Small intestine (tissue), 7 donors: ENCODE measurements around the gene TUBB4B. TPM values are rescaled to one million over a fixed set of nuclear protein-coding genes. Genes with fewer than 3 reads are reported as not detected.

Experiments used
- DNase-seq, 2 donors: peaks; one replicate each; pipeline versions ENCODE4 v3.0.0 to v3.0.0-alpha.2; 2013
- FAIRE-seq: peaks from 2 replicates; lab custom pipeline; 2012; peaks lifted over from hg19 to GRCh38; lab: Jason Lieb, UNC
- H3K27ac ChIP-seq, 3 donors: one replicate each; pipeline ENCODE4 v1.5.1; 2013; ENCODE audit warnings: low read length in 2 of 3, mild to moderate bottlenecking in 2 of 3, control low read depth in 1 of 3, inconsistent platforms in 1 of 3, low read depth in 1 of 3, moderate library complexity in 1 of 3
- H3K27me3 ChIP-seq, 3 donors: one replicate each; pipeline ENCODE4 v1.6.1; 2013; ENCODE audit warnings: low read length in 3 of 3, inconsistent platforms in 1 of 3; ENCODE audit not compliant: control insufficient read depth in 3 of 3, insufficient read depth in 3 of 3
- H3K36me3 ChIP-seq, 3 donors: one replicate each; pipeline ENCODE4 v1.6.1; 2013; ENCODE audit warnings: low read length in 3 of 3, inconsistent platforms in 1 of 3, low read depth in 1 of 3, mild to moderate bottlenecking in 1 of 3, moderate library complexity in 1 of 3; ENCODE audit not compliant: control insufficient read depth in 3 of 3, insufficient read depth in 2 of 3
- H3K4me1 ChIP-seq, 3 donors: one replicate each; pipeline ENCODE4 v1.6.1; 2013; ENCODE audit warnings: low read length in 2 of 3, inconsistent platforms in 1 of 3, low read depth in 1 of 3, mild to moderate bottlenecking in 1 of 3, moderate library complexity in 1 of 3; ENCODE audit not compliant: control insufficient read depth in 3 of 3, insufficient read depth in 2 of 3
- H3K4me3 ChIP-seq, 3 donors: one replicate each; pipeline ENCODE4 v1.5.1; 2013; ENCODE audit warnings: low read length in 3 of 3, control low read depth in 1 of 3, inconsistent platforms in 1 of 3, low read depth in 1 of 3, mild to moderate bottlenecking in 1 of 3, moderate library complexity in 1 of 3
- H3K9me3 ChIP-seq, 2 donors: one replicate each; pipeline ENCODE4 v1.6.1; 2013; ENCODE audit warnings: low read depth in 1 of 2, low read length in 1 of 2; ENCODE audit not compliant: control insufficient read depth in 2 of 2, insufficient read depth in 1 of 2
- WGBS, 3 donors: extraction: QIAGEN DNeasy Blood & Tissue Kit; methylation state at CpG; one replicate each; pipeline ENCODE4 v1.1.7; 2013; 5-methylcytosine and 5-hydroxymethylcytosine counted together
- polyA plus RNA-seq, 4 donors: library from polyadenylated mRNA; stranded (reverse) in 3 of 4; unstranded in 1 of 4; fragments of 200-250 nt in 3 of 4; fragments of 120-200 nt in 1 of 4; gene quantifications; one replicate each; pipeline versions ENCODE4 v1.2.1 to v1.2.3, GENCODE V29; 2013
- donor health status: healthy with polysubstance abuse.
- donor health status: control.
- donor health status: control.
- donor health status: Bipolar disorder and iron deficiency.
- donor health status: healthy.

TUBB4B gene
- polyA plus RNA-seq, 4 donors = 365 to 445 (median 372) TPM

- H3K4me3 ChIP-seq = no peak overlapping the region
- 71 to 79% (median 73%) methylated on average over 20 of the region's 20 CpGs for WGBS, 3 donors
- no peak overlapping the region for H3K27ac ChIP-seq
- peaks cover 0 to 32% (median 4%) of the 10 kb centered on the region in 3 donors for H3K4me1 ChIP-seq
- H3K9me3 ChIP-seq = no peaks in the 10 kb centered on the region
- no peak for FAIRE-seq
- peaks cover 3 to 20% (median 6%) of the 10 kb centered on the region in 3 donors for H3K36me3 ChIP-seq
- DNase-seq = no peak
- H3K27me3 ChIP-seq = no peaks in the 10 kb centered on the region
These were observed 6.2 kb downstream of the TUBB4B start for GRCh38 chr9:137247135-137247915.

GRCh38 chr9:137247916-137248175 lies 6.8 kb downstream of the TUBB4B start:
- Histone ChIP-seq H3K4me1 (peaks cover 0 to 32% (median 1%) of the 10 kb centered on the region in 3 donors), H3K4me3 (no peak overlapping the region), H3K9me3 (no peaks in the 10 kb centered on the region), H3K27me3 (no peaks in the 10 kb centered on the region), H3K36me3 (peaks cover 2 to 15% (median 2%) of the 10 kb centered on the region in 3 donors), H3K27ac (no peak overlapping the region)
- FAIRE-seq = no peak
- WGBS, 3 donors = 79 to 86% (median 85%) methylated on average over 6 of the region's 6 CpGs
- DNase-seq = no peak

- no peak for DNase-seq
- no peaks in the 10 kb centered on the region for H3K9me3 ChIP-seq
- no peaks in the 10 kb centered on the region for H3K27me3 ChIP-seq
- 47 to 61% (median 54%) methylated on average over 14 to 18 of the region's 18 CpGs for WGBS, 3 donors
- H3K4me1 ChIP-seq = peaks cover 0 to 24% (median 3%) of the 10 kb centered on the region in 3 donors
- no peak overlapping the region for H3K27ac ChIP-seq
- FAIRE-seq = no peak
- H3K4me3 ChIP-seq = no peak overlapping the region
- no peaks in the 10 kb centered on the region for H3K36me3 ChIP-seq
These were observed 9.5 kb downstream of the TUBB4B start for GRCh38 chr9:137250329-137251193.

- WGBS, 3 donors = 65 to 78% (median 68%) methylated on average over 2 to 4 of the region's 4 CpGs
- Histone ChIP-seq H3K4me1 (peaks cover 3 to 26% (median 4%) of the 10 kb centered on the region in 3 donors), H3K27me3 (no peaks in the 10 kb centered on the region), H3K36me3 (peaks cover 0 to 2% (median 0%) of the 10 kb centered on the region in 3 donors), H3K9me3 (no peaks in the 10 kb centered on the region), H3K27ac (no peak within 1 kb of the TSS), H3K4me3 (no peak within 1 kb of the TSS)
- FAIRE-seq = no peak
- no peak for DNase-seq
These were observed 10.0 kb downstream of the TUBB4B start, which contains the start of gene STPG3 for GRCh38 chr9:137251194-137251461. Gene STPG3 (plus strand): TSS chr9:137251286. CDS start chr9:137251287, 1 bp downstream.

- Histone ChIP-seq H3K9me3 (no peaks in the 10 kb centered on the region), H3K4me3 (no peak overlapping the region), H3K27ac (no peak overlapping the region), H3K4me1 (peaks cover 7 to 31% (median 8%) of the 10 kb centered on the region in 3 donors), H3K27me3 (no peaks in the 10 kb centered on the region), H3K36me3 (peaks cover 0 to 7% (median 0%) of the 10 kb centered on the region in 3 donors)
- 76 to 85% (median 84%) methylated on average over 16 to 22 of the region's 22 CpGs for WGBS, 3 donors
- FAIRE-seq = no peak
- DNase-seq = no peak
These were observed 10.6 kb downstream of the TUBB4B start for GRCh38 chr9:137251490-137252268.

- DNase-seq = peak; percentile 60 to 83
These were observed 11.7 kb downstream of the TUBB4B start for GRCh38 chr9:137252555-137253506.

GRCh38 chr9:137253717-137254623 lies 12.9 kb downstream of the TUBB4B start:
- no peak for FAIRE-seq
- 20 to 55% (median 45%) methylated on average over 20 to 21 of the region's 21 CpGs for WGBS, 3 donors
- peaks cover 8 to 32% (median 8%) of the 10 kb centered on the region in 3 donors for H3K4me1 ChIP-seq
- peak overlapping the region; percentile 66 to 92 (median 92) for H3K4me3 ChIP-seq
- peak; percentile 69 to 79 for DNase-seq
- peaks cover 0 to 27% (median 3%) of the 10 kb centered on the region in 3 donors for H3K36me3 ChIP-seq
- no peaks in the 10 kb centered on the region for H3K9me3 ChIP-seq
- peak overlapping the region; percentile 79 to 92 (median 89) for H3K27ac ChIP-seq
- H3K27me3 ChIP-seq = no peaks in the 10 kb centered on the region

More at GRCh38 chr9:137252555-137253506, 11.7 kb downstream of the TUBB4B start:
- no peak overlapping the region for H3K4me3 ChIP-seq
- H3K9me3 ChIP-seq = no peaks in the 10 kb centered on the region
- H3K27ac ChIP-seq = no peak overlapping the region
- H3K36me3 ChIP-seq = peaks cover 0 to 15% (median 0%) of the 10 kb centered on the region in 3 donors
- 44 to 70% (median 62%) methylated on average over 28 to 35 of the region's 35 CpGs for WGBS, 3 donors
- H3K27me3 ChIP-seq = no peaks in the 10 kb centered on the region
- no peak for FAIRE-seq
- H3K4me1 ChIP-seq = peaks cover 8 to 32% (median 8%) of the 10 kb centered on the region in 3 donors
